Prostate gland (tissue), 2 donors: Measurements from ENCODE around the gene GNAI3. TPM values are rescaled to one million over a fixed set of nuclear protein-coding genes. Genes with fewer than 3 reads are reported as not detected.

ENCODE experiments used
- DNase-seq: peaks from one replicate; pipeline ENCODE4 v3.0.0-alpha.2; 2019; ENCODE audit warnings: low spot score
- H3K27ac ChIP-seq, 2 donors: fragments of 200-600 bp; sonication (generic); 2 replicates each; pipeline ENCODE4 v1.5.1; 2017 to 2019
- H3K27me3 ChIP-seq: fragments of 200-600 bp; sonication (generic); replicated peaks from 2 replicates; pipeline ENCODE4 v1.5.1; 2019; ENCODE audit not compliant: insufficient read depth
- H3K36me3 ChIP-seq, 2 donors: fragments of 200-600 bp; sonication (generic); 1 replicate in 1 of 2; 2 replicates in 1 of 2; pipeline versions ENCODE4 v1.5.1 to v1.8.1; 2017 to 2019
- H3K4me1 ChIP-seq: fragments of 200-600 bp; sonication (generic); replicated peaks from 2 replicates; pipeline ENCODE4 v1.5.1; 2019
- H3K4me3 ChIP-seq, 2 donors: fragments of 200-600 bp; sonication (generic); 2 replicates each; pipeline ENCODE4 v1.5.1; 2017 to 2019
- H3K9me3 ChIP-seq: fragments of 200-600 bp; sonication (generic); 2 replicates; pipeline ENCODE4 v1.5.1; 2017
- CTCF ChIP-seq, 4 experiments: fragments of 200-600 bp in 2 of 4; fragments of 450-650 bp in 2 of 4; sonication (generic) in 2 of 4; IDR thresholded peaks; 1 replicate in 3 of 4; 2 replicates in 1 of 4; pipeline ENCODE4 v1.5.1; 2016 to 2019; ENCODE audit warnings: antibody characterized with exemption in 4 of 4, mild to moderate bottlenecking in 2 of 4, moderate library complexity in 2 of 4
- POLR2A ChIP-seq: fragments of 450-650 bp; IDR thresholded peaks from one replicate; pipeline ENCODE4 v1.6.1; 2016; ENCODE audit warnings: antibody characterized with exemption, mild to moderate bottlenecking
- POLR2AphosphoS5 ChIP-seq: sonication (generic); formaldehyde crosslinking; IDR thresholded peaks from one replicate; pipeline ENCODE4 v1.6.1; 2017; ENCODE audit warnings: antibody characterized with exemption
- WGBS: methylation state at CpG from one replicate; pipeline ENCODE4 v1.1.5; 2018; 5-methylcytosine and 5-hydroxymethylcytosine counted together
- intact Hi-C: fragments of 100-400 bp; cut with DNase I; formaldehyde crosslinking; loops from one replicate; pipeline ENCODE4 v1.14.2; 2022
- total RNA-seq, 2 donors: library from RNA; depleted of rRNA; stranded (reverse); fragments of >200 nt; gene quantifications; one replicate each; pipeline ENCODE4 v1.1.0, GENCODE V29; 2016

GNAI3 gene
- total RNA-seq, 2 donors from 2014 or later: 5.1 to 5.4 TPM

- DNase-seq: no peak
- H3K4me3 ChIP-seq: no peak overlapping the region
- H3K4me1 ChIP-seq: no peaks in the 10 kb centered on the region
- no peak for TF ChIP-seq CTCF (IDR thresholded peaks at IDR 0.05)
- TF ChIP-seq POLR2A: no peak
- TF ChIP-seq POLR2AphosphoS5: no peak
- H3K27me3 ChIP-seq: no peaks in the 10 kb centered on the region
- H3K9me3 ChIP-seq: no peaks in the 10 kb centered on the region
- 52% methylated on average over 3 of the region's 3 CpGs for WGBS
- no peak overlapping the region for H3K27ac ChIP-seq
- intact Hi-C loops: no loop called here
- H3K36me3 ChIP-seq: no peaks in the 10 kb centered on the region
These were observed 33.6 kb upstream of the GNAI3 start for GRCh38 chr1:109514846-109515245.

- H3K9me3 ChIP-seq: no peaks in the 10 kb centered on the region
- intact Hi-C loops: no loop called here
- no peaks in the 10 kb centered on the region for H3K4me1 ChIP-seq
- H3K27ac ChIP-seq: no peak overlapping the region
- no peak for TF ChIP-seq POLR2AphosphoS5
- TF ChIP-seq POLR2A: no peak
- no peak for TF ChIP-seq CTCF (IDR thresholded peaks at IDR 0.05)
- H3K36me3 ChIP-seq: no peaks in the 10 kb centered on the region
- no peak overlapping the region for H3K4me3 ChIP-seq
- DNase-seq: no peak
- WGBS: 79% methylated on average over 5 of the region's 5 CpGs
- H3K27me3 ChIP-seq: no peaks in the 10 kb centered on the region
These were observed 31.5 kb upstream of the GNAI3 start for GRCh38 chr1:109516872-109517271.

- intact Hi-C loops: no loop called here
- H3K36me3 ChIP-seq: no peaks in the 10 kb centered on the region
- H3K4me1 ChIP-seq: no peaks in the 10 kb centered on the region
- H3K9me3 ChIP-seq: no peaks in the 10 kb centered on the region
- no peak for DNase-seq
- no peak overlapping the region for H3K27ac ChIP-seq
- WGBS: 88% methylated on average over 5 of the region's 5 CpGs
- no peaks in the 10 kb centered on the region for H3K27me3 ChIP-seq
- no peak for TF ChIP-seq POLR2A
- no peak for TF ChIP-seq CTCF (IDR thresholded peaks at IDR 0.05)
- TF ChIP-seq POLR2AphosphoS5: no peak
- H3K4me3 ChIP-seq: no peak overlapping the region
These were observed 31.1 kb upstream of the GNAI3 start for GRCh38 chr1:109517337-109517736.

- WGBS: 63% methylated on average over 14 of the region's 14 CpGs
These were observed 27.1 kb upstream of the GNAI3 start for GRCh38 chr1:109521002-109521951.

More at GRCh38 chr1:109521002-109521951, 27.1 kb upstream of the GNAI3 start:
- Histone ChIP-seq H3K27ac (no peak overlapping the region), H3K4me3 (no peak overlapping the region), H3K4me1 (no peaks in the 10 kb centered on the region), H3K27me3 (no peaks in the 10 kb centered on the region), H3K36me3 (no peaks in the 10 kb centered on the region), H3K9me3 (no peaks in the 10 kb centered on the region)
- no peak for DNase-seq
- intact Hi-C loops: no loop called here
- TF ChIP-seq CTCF (IDR thresholded peaks at IDR 0.05) (no peak), POLR2AphosphoS5 (no peak), POLR2A (no peak)
